GM12878 (cell line): ENCODE data around the gene PAF1. TPM values are rescaled to one million over a fixed set of nuclear protein-coding genes. Genes with fewer than 3 reads are reported as not detected.

Experiments
- ATAC-seq: fragments of 200-7000 bp; cut with Tn5 transposase; 3 replicates; pipeline ENCODE4 v1.9.1; 2020; ENCODE audit warnings: mild to moderate bottlenecking, moderate library complexity
- BruUV-seq: library from RNA; stranded (reverse); fragments of 400-500 nt; replicated peaks from 2 replicates; lab custom pipeline; 2021; lab: Mats Ljungman, UMichigan
- CTCF ChIA-PET: fragments of 300-600 bp; sonication (Branson Sonifier 250); formaldehyde crosslinking; extraction: SDS; loops from one replicate; lab custom pipeline; 2021; ENCODE audit warnings: inconsistent platforms; lab: Yijun Ruan, JAX
- POLR2A ChIA-PET: fragments of 350-600 bp; formaldehyde crosslinking; extraction: SDS; loops from one replicate; lab custom pipeline; 2021; ENCODE audit warnings: inconsistent platforms; lab: Charles Lee
- RAD21 ChIA-PET: fragments of 300-600 bp; sonication (Branson Sonifier 250); formaldehyde crosslinking; loops from one replicate; lab custom pipeline; 2023; ENCODE audit warnings: antibody characterized with exemption; ENCODE audit not compliant: unreplicated experiment; lab: Charles Lee
- SMC1A ChIA-PET: fragments of 300-600 bp; sonication (Branson Sonifier 250); formaldehyde crosslinking; loops from one replicate; lab custom pipeline; 2023; ENCODE audit not compliant: unreplicated experiment, uncharacterized antibody; lab: Charles Lee
- DNase-seq: peaks from one replicate; pipeline ENCODE4 v3.0.0-alpha.2; 2011; ENCODE audit warnings: low read depth, low spot score
- FAIRE-seq: peaks from 3 replicates; lab custom pipeline; 2011; peaks lifted over from hg19 to GRCh38; lab: Jason Lieb, UNC
- H2AFZ ChIP-seq: 2 replicates; pipeline ENCODE4 v1.6.0; 2011; ENCODE audit warnings: low read depth, low read length, control low read depth; ENCODE audit not compliant: control insufficient read depth
- H3K27ac ChIP-seq: 2 replicates; pipeline ENCODE4 v1.5.1; 2011; ENCODE audit warnings: control low read depth; ENCODE audit not compliant: control insufficient read depth, insufficient read depth
- H3K27me3 ChIP-seq, 2 experiments: replicated peaks in 1 of 2; 2 replicates each; pipeline versions ENCODE4 v1.6.0 to v1.6.1; 2011; ENCODE audit warnings: low read length in 1 of 2; ENCODE audit not compliant: control insufficient read depth in 2 of 2, insufficient read depth in 2 of 2
- H3K36me3 ChIP-seq, 2 experiments: 2 replicates each; pipeline ENCODE4 v1.5.1; 2011; ENCODE audit warnings: low read length in 1 of 2; ENCODE audit not compliant: control insufficient read depth in 2 of 2, insufficient read depth in 2 of 2
- H3K4me1 ChIP-seq: 2 replicates; pipeline ENCODE4 v1.6.1; 2011; ENCODE audit warnings: mild to moderate bottlenecking, low read length, moderate library complexity, mixed read lengths; ENCODE audit not compliant: control insufficient read depth, insufficient read depth
- H3K4me2 ChIP-seq: 2 replicates; pipeline ENCODE4 v1.6.0; 2011; ENCODE audit warnings: control low read depth; ENCODE audit not compliant: control insufficient read depth, insufficient read depth
- H3K4me3 ChIP-seq: fragments of 200-600 bp; sonication (generic); 2 replicates; pipeline ENCODE4 v1.5.1; 2016
- H3K79me2 ChIP-seq: 2 replicates; pipeline ENCODE4 v1.6.0; 2011; ENCODE audit warnings: low read length; ENCODE audit not compliant: control insufficient read depth, insufficient read depth
- H3K9ac ChIP-seq: 2 replicates; pipeline ENCODE4 v1.8.0; 2011; ENCODE audit warnings: low read length, control low read depth, mixed read lengths; ENCODE audit not compliant: control insufficient read depth, insufficient read depth
- H3K9me3 ChIP-seq: replicated peaks from 3 replicates; pipeline ENCODE4 v1.5.1; 2011; ENCODE audit warnings: mild to moderate bottlenecking, low read length; ENCODE audit not compliant: control insufficient read depth, insufficient read depth
- H4K20me1 ChIP-seq: 2 replicates; pipeline ENCODE4 v1.6.0; 2011; ENCODE audit not compliant: control insufficient read depth, insufficient read depth
- CEBPZ ChIP-seq: fragments of 150-350 bp; IDR thresholded peaks from 2 replicates; pipeline ENCODE4 v1.6.1; 2016; ENCODE audit warnings: low read depth, low read length
- CHD4 ChIP-seq: fragments of 200-600 bp; sonication (generic); IDR thresholded peaks from 2 replicates; pipeline ENCODE4 v1.6.1; 2016; ENCODE audit warnings: mild to moderate bottlenecking
- EGR1 ChIP-seq, 2 experiments: IDR thresholded peaks; 1 replicate in 1 of 2; 2 replicates in 1 of 2; pipeline ENCODE4 v1.6.1; 2011 to 2012; ENCODE audit warnings: low read depth in 2 of 2, low read length in 2 of 2, borderline replicate concordance in 1 of 2, mild to moderate bottlenecking in 1 of 2, moderate library complexity in 1 of 2
- GATAD2B ChIP-seq: fragments of 450-650 bp; conservative IDR thresholded peaks from 2 replicates; pipeline ENCODE4 v1.6.1; 2017; ENCODE audit warnings: low read depth, mild to moderate bottlenecking, moderate library complexity
- IRF4 ChIP-seq: IDR thresholded peaks from 2 replicates; pipeline ENCODE4 v1.6.1; 2011; ENCODE audit warnings: low read depth, low read length
- MLLT1 ChIP-seq: fragments of 450-650 bp; IDR thresholded peaks from 2 replicates; pipeline ENCODE4 v1.6.1; 2016; ENCODE audit warnings: mild to moderate bottlenecking
- RELA ChIP-seq: fragments of 450-650 bp; IDR thresholded peaks from 2 replicates; pipeline ENCODE4 v1.8.0; 2014; ENCODE audit warnings: borderline replicate concordance; ENCODE audit not compliant: partially characterized antibody
- TBL1XR1 ChIP-seq: IDR thresholded peaks from 2 replicates; pipeline ENCODE4 v1.6.1; 2012; ENCODE audit warnings: low read depth, low read length, improper control_type of control experiment
- YY1 ChIP-seq: IDR thresholded peaks from 2 replicates; pipeline ENCODE4 v1.6.1; 2011; ENCODE audit warnings: low read depth, mild to moderate bottlenecking, low read length
- WGBS: methylation state at CpG from one replicate; pipeline ENCODE4 v1.1.6; 2016; ENCODE audit warnings: low lambda C conversion rate; ENCODE audit not compliant: insufficient replicate concordance, insufficient coverage; ENCODE audit errors: missing lambda C conversion rate; 5-methylcytosine and 5-hydroxymethylcytosine counted together
- in situ Hi-C: fragments of 300-500 bp; cut with MboI; formaldehyde crosslinking; loops from 9 replicates; pipeline ENCODE4 v1.14.3; 2018; ENCODE audit warnings: mixed read lengths
- intact Hi-C: fragments of 100-400 bp; cut with micrococcal nuclease; formaldehyde crosslinking; loops from one replicate; pipeline ENCODE4 v1.14.2; 2022; ENCODE audit not compliant: unreplicated experiment
- polyA plus RNA-seq, 11 experiments: library from polyadenylated mRNA; depleted of rRNA in 4 of 11; unstranded in 6 of 11; stranded (reverse) in 5 of 11; fragments of >200 nt; fragmentation: Nextera tagmentation in 4 of 11; fragmentation: Illumina TruSeq in 1 of 11; extraction: Ambion mirVana in 4 of 11; extraction: Trizol in 1 of 11; gene quantifications; 1 replicate in 1 of 11; 2 replicates in 10 of 11; pipeline versions ENCODE4 v1.2.1 to v1.2.3, GENCODE V29; 2011 to 2016; ENCODE audit warnings: inconsistent platforms in 2 of 11, missing spikeins in 2 of 11, low read depth in 1 of 11
- total RNA-seq, 4 experiments: library from RNA; depleted of rRNA in 3 of 4; stranded (reverse); fragments of >200 nt in 3 of 4; fragmentation: Illumina TruSeq in 1 of 4; extraction: Trizol in 1 of 4; gene quantifications; 2 replicates each; pipeline versions ENCODE4 v1.2.1 to v1.2.3, GENCODE V29; 2013 to 2021
- TF ChIP-seq, protein P1 (sequence below): fragments of 450-650 bp; formaldehyde crosslinking; IDR thresholded peaks from 2 replicates; pipeline ENCODE4 v1.4.0; 2022; ENCODE audit warnings: mild to moderate bottlenecking, moderate library complexity

The PAF1 gene
- total and polyA plus RNA-seq, 10 of the 15 experiments (the other 5 are each of a cell fraction or from before 2014, with no cell fraction given), result 1.7 to 45.8 (median 39.6) TPM

- TF ChIP-seq IRF4, result no peak
- no peak for TF ChIP-seq EGR1 (IDR thresholded peaks at IDR 0.05; ENCODE audit: borderline replicate concordance in 1 of 2, low read depth in 2 of 2, low read length in 2 of 2)
- no peak for TF ChIP-seq CHD4
- no peak for TF ChIP-seq YY1
- TF ChIP-seq, all 136 proteins: peak for 0
Observed at GRCh38 chr19:39375929-39376328, 15.0 kb downstream of the PAF1 start (continued).

GRCh38 chr19:39372941-39373340 lies 18.0 kb downstream of the PAF1 start:
- in situ Hi-C loops, result no loop called here
- H3K36me3 ChIP-seq, result peaks cover 12 to 33% of the 10 kb centered on the region in 2 experiments; a peak in 3 of 4 replicates
- ChIA-PET CTCF (no interaction called here), POLR2A (no interaction called here), RAD21 (no interaction called here), SMC1A (no interaction called here)
- no peak overlapping the region for H3K4me2 ChIP-seq
- no peaks in the 10 kb centered on the region for H3K79me2 ChIP-seq
- DNase-seq (no peak), FAIRE-seq (no peak), ATAC-seq (no peak)
- H3K27me3 ChIP-seq, result no peaks in the 10 kb centered on the region
- intact Hi-C loops, result no loop called here
- 94% methylated on average over 2 of the region's 2 CpGs for WGBS
- no peak overlapping the region for H2AFZ ChIP-seq
- H3K9me3 ChIP-seq, result no peaks in the 10 kb centered on the region
- H3K4me3 ChIP-seq, result no peak overlapping the region
- BruUV-seq, result no TSS peak
- H3K27ac ChIP-seq, result no peak overlapping the region
- TF ChIP-seq RELA (no peak), IRF4 (no peak), TBL1XR1 (no peak), CHD4 (no peak), CEBPZ (no peak), GATAD2B (no peak), MLLT1 (no peak)
- TF ChIP-seq, protein P1, sequence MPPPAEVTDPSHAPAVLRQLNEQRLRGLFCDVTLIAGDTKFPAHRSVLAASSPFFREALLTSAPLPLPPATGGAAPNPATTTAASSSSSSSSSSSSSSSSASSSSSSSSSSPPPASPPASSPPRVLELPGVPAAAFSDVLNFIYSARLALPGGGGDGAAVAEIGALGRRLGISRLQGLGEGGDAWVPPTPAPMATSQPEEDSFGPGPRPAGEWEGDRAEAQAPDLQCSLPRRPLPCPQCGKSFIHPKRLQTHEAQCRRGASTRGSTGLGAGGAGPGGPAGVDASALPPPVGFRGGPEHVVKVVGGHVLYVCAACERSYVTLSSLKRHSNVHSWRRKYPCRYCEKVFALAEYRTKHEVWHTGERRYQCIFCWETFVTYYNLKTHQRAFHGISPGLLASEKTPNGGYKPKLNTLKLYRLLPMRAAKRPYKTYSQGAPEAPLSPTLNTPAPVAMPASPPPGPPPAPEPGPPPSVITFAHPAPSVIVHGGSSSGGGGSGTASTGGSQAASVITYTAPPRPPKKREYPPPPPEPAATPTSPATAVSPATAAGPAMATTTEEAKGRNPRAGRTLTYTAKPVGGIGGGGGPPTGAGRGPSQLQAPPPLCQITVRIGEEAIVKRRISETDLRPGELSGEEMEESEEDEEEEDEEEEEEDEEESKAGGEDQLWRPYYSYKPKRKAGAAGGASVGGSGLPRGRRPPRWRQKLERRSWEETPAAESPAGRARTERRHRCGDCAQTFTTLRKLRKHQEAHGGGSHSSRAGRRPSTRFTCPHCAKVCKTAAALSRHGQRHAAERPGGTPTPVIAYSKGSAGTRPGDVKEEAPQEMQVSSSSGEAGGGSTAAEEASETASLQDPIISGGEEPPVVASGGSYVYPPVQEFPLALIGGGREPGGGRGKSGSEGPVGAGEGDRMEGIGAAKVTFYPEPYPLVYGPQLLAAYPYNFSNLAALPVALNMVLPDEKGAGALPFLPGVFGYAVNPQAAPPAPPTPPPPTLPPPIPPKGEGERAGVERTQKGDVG (CRISPR knock-in tag), result no peak
- no peaks in the 10 kb centered on the region for H4K20me1 ChIP-seq
- no peaks in the 10 kb centered on the region for H3K4me1 ChIP-seq
- H3K9ac ChIP-seq, result no peak overlapping the region
